Brain microvascular endothelial cell (primary cell): ENCODE data around the gene TAMALIN.

Source experiments
- DNase-seq: peaks from one replicate; pipeline ENCODE4 v3.0.0-alpha.2; 2020
- H3K27ac ChIP-seq: fragments of 250-450 bp; sonication (Bioruptor Pico); 2 replicates; pipeline ENCODE4 v1.5.1; 2020; ENCODE audit warnings: mild to moderate bottlenecking, moderate library complexity
- H3K27me3 ChIP-seq: fragments of 250-450 bp; sonication (Bioruptor Pico); replicated peaks from 2 replicates; pipeline ENCODE4 v1.5.1; 2020; ENCODE audit warnings: mild to moderate bottlenecking
- H3K36me3 ChIP-seq: fragments of 250-450 bp; sonication (Bioruptor Pico); replicated peaks from 2 replicates; pipeline ENCODE4 v1.5.1; 2020; ENCODE audit warnings: mild to moderate bottlenecking
- H3K4me3 ChIP-seq: 2 replicates; pipeline ENCODE4 v1.5.1; 2011; ENCODE audit warnings: low read depth, mild to moderate bottlenecking, control low read depth, low read length, moderate library complexity
- CTCF ChIP-seq: IDR thresholded peaks from 2 replicates; pipeline ENCODE4 v1.5.1; 2011; ENCODE audit warnings: low read depth, mild to moderate bottlenecking, moderate library complexity, low read length, control low read depth, inconsistent platforms; ENCODE audit errors: missing control alignments
- in situ Hi-C: cut with HindIII; loops from 2 replicates; pipeline ENCODE4 v1.10.0; 2017; ENCODE audit warnings: low sequenced_read_pairs, low pct_ligation_motif_present

The TAMALIN gene

GRCh38 chr12:51986834-51987233 lies 19.9 kb upstream of the TAMALIN start:
- no peaks in the 10 kb centered on the region for H3K27me3 ChIP-seq
- no peak for TF ChIP-seq CTCF
- in situ Hi-C loops = no loop called here
- peaks cover 3% of the 10 kb centered on the region for H3K36me3 ChIP-seq
- no peak overlapping the region for H3K27ac ChIP-seq
- no peak for DNase-seq
- no peak overlapping the region for H3K4me3 ChIP-seq

DNA sequence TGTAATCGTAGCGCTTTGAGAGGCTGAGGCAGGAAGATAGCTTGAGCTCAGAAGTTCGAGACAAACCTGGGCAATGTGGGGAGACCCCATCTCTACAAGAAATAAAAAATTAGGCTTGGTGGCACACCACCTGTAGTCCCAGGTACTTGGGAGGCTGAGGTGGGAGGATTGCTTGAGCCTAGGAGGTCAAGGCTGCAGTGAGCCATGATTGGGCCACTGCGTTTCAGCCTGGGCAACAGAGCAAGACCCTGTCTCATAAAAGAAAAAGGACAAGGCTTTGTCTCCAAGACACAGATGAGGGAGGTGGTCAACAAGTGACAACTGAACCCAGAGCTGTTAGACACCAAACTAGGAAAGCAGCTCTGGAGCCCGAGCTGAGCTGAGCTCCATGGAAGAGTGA lies 14.5 kb upstream of the TAMALIN start:
- Histone ChIP-seq H3K4me3 (no peak overlapping the region), H3K27ac (no peak overlapping the region), H3K36me3 (peaks cover 6% of the 10 kb centered on the region), H3K27me3 (no peaks in the 10 kb centered on the region)
- no peak for DNase-seq
- in situ Hi-C loops = no loop called here
- no peak for TF ChIP-seq CTCF

GRCh38 chr12:51994539-51994820 lies 12.3 kb upstream of the TAMALIN start:
- Histone ChIP-seq H3K27ac (no peak overlapping the region), H3K27me3 (no peaks in the 10 kb centered on the region), H3K36me3 (peaks cover 6% of the 10 kb centered on the region), H3K4me3 (no peak overlapping the region)
- DNase-seq = no peak
- in situ Hi-C loops = no loop called here
- no peak for TF ChIP-seq CTCF

GRCh38 chr12:51994959-51995358 lies 11.8 kb upstream of the TAMALIN start:
- DNase-seq = no peak
- in situ Hi-C loops = no loop called here
- Histone ChIP-seq H3K4me3 (no peak overlapping the region), H3K27me3 (no peaks in the 10 kb centered on the region), H3K27ac (no peak overlapping the region), H3K36me3 (peaks cover 6% of the 10 kb centered on the region)
- TF ChIP-seq CTCF = no peak

GRCh38 chr12:51997136-51997535 lies 9.6 kb upstream of the TAMALIN start:
- no peak for DNase-seq
- H3K27ac ChIP-seq = no peak overlapping the region
- H3K27me3 ChIP-seq = no peaks in the 10 kb centered on the region
- in situ Hi-C loops = no loop called here
- H3K36me3 ChIP-seq = peaks cover 6% of the 10 kb centered on the region
- TF ChIP-seq CTCF = no peak
- H3K4me3 ChIP-seq = no peak overlapping the region

GRCh38 chr12:52003016-52003550 lies 3.7 kb upstream of the TAMALIN start:
- no peak for DNase-seq
- peaks cover 16% of the 10 kb centered on the region for H3K27me3 ChIP-seq
- in situ Hi-C loops = no loop called here
- H3K36me3 ChIP-seq = no peaks in the 10 kb centered on the region
- no peak overlapping the region for H3K4me3 ChIP-seq
- no peak for TF ChIP-seq CTCF
- no peak overlapping the region for H3K27ac ChIP-seq
